Fibroblast of lung (primary cell): Measurements from ENCODE around the gene LIPH. TPM values are rescaled to one million over a fixed set of nuclear protein-coding genes. Genes with fewer than 3 reads are reported as not detected.

ENCODE experiments used
- DNase-seq, 2 donors: peaks; one replicate each; pipeline versions ENCODE4 v3.0.0 to v3.0.0-alpha.2; 2010; ENCODE audit warnings: low read depth in 2 of 2
- H2AFZ ChIP-seq: 2 replicates; pipeline ENCODE4 v1.5.1; 2012; ENCODE audit warnings: low read length, control low read depth, inconsistent platforms
- H3K27ac ChIP-seq: 2 replicates; pipeline ENCODE4 v1.5.1; 2011; ENCODE audit warnings: low read length, control low read depth; ENCODE audit not compliant: insufficient read depth
- H3K27me3 ChIP-seq: 2 replicates; pipeline ENCODE4 v1.5.1; 2011; ENCODE audit warnings: mild to moderate bottlenecking, low read length; ENCODE audit not compliant: control insufficient read depth, insufficient read depth
- H3K36me3 ChIP-seq: 2 replicates; pipeline ENCODE4 v1.5.1; 2011; ENCODE audit warnings: low read length; ENCODE audit not compliant: control insufficient read depth, insufficient read depth
- H3K4me1 ChIP-seq: 2 replicates; pipeline ENCODE4 v1.5.1; 2011; ENCODE audit warnings: low read length; ENCODE audit not compliant: control insufficient read depth, insufficient read depth; ENCODE audit errors: extremely low read depth
- H3K4me2 ChIP-seq: 2 replicates; pipeline ENCODE4 v1.5.1; 2011; ENCODE audit warnings: low read length, control low read depth; ENCODE audit not compliant: insufficient read depth; ENCODE audit errors: extremely low read depth
- H3K4me3 ChIP-seq, 4 experiments: fragments of 200-600 bp in 1 of 4; sonication (generic) in 1 of 4; replicated peaks in 1 of 4; 2 replicates each; pipeline ENCODE4 v1.5.1; 2011 to 2016; ENCODE audit warnings: low read length in 4 of 4, low read depth in 3 of 4, mild to moderate bottlenecking in 3 of 4, control low read depth in 2 of 4, inconsistent platforms in 1 of 4, mixed read lengths in 1 of 4; ENCODE audit not compliant: insufficient read depth in 1 of 4; ENCODE audit errors: control extremely low read depth in 1 of 4
- H3K79me2 ChIP-seq: 2 replicates; pipeline ENCODE4 v1.5.1; 2012; ENCODE audit warnings: mild to moderate bottlenecking, low read length, inconsistent platforms; ENCODE audit not compliant: control insufficient read depth, insufficient read depth
- H3K9ac ChIP-seq: 2 replicates; pipeline ENCODE4 v1.5.1; 2011; ENCODE audit warnings: mild to moderate bottlenecking, low read length, control low read depth; ENCODE audit not compliant: insufficient read depth
- H3K9me3 ChIP-seq: 2 replicates; pipeline ENCODE4 v1.5.1; 2012; ENCODE audit warnings: low read depth, low read length; ENCODE audit not compliant: control insufficient read depth, insufficient read depth
- H4K20me1 ChIP-seq: 2 replicates; pipeline ENCODE4 v1.5.1; 2011; ENCODE audit warnings: low read length; ENCODE audit not compliant: control insufficient read depth, insufficient read depth; ENCODE audit errors: extremely low read depth
- CTCF ChIP-seq, 2 donors: IDR thresholded peaks in 1 of 2; conservative IDR thresholded peaks in 1 of 2; 1 replicate in 1 of 2; 2 replicates in 1 of 2; pipeline ENCODE4 v1.5.1; 2011 to 2012; ENCODE audit warnings: low read length in 2 of 2, control low read depth in 1 of 2, inconsistent platforms in 1 of 2, low read depth in 1 of 2, mild to moderate bottlenecking in 1 of 2
- EZH2 ChIP-seq: IDR thresholded peaks from 2 replicates; pipeline ENCODE4 v1.5.1; 2012; ENCODE audit warnings: low read length, control low read depth, mild to moderate bottlenecking; ENCODE audit errors: missing control alignments
- polyA plus RNA-seq, 2 donors: library from polyadenylated mRNA; depleted of rRNA in 1 of 2; stranded (reverse) in 1 of 2; unstranded in 1 of 2; fragments of >200 nt; gene quantifications; 2 replicates each; pipeline ENCODE4 v1.2.1, GENCODE V29; 2011 to 2012; ENCODE audit warnings: missing spikeins in 1 of 2
- total RNA-seq: library from RNA; depleted of rRNA; stranded (reverse); fragments of >200 nt; gene quantifications from 2 replicates; pipeline ENCODE4 v1.2.1, GENCODE V29; 2014

Gene LIPH
- total and polyA plus RNA-seq, 2 donors (not counting 1 experiment from before 2014, with no cell fraction given): 0.32 TPM; not detected in 1

DNA sequence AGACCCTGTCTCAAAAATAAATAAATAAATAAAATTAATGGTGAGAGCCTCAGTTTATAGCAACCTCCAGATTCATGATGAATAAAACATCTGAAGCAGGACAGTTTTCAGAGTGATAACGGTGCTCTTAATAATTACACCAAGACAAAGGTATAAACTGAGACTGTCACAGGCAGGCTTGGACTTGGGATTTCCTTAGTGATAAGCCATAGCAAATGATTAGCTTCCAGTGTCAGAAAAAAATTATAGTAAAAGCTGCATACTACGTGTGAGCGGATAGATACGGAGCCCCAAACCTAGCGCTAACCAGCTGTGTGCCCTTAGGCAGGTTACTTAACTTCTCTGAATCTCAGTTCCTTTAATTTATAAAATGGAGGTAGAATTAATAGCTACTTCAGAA, 21.5 kb downstream of the LIPH start:
- Histone ChIP-seq H4K20me1 (no peaks in the 10 kb centered on the region), H3K4me1 (no peaks in the 10 kb centered on the region), H3K9me3 (no peaks in the 10 kb centered on the region), H3K4me2 (no peak overlapping the region), H3K9ac (no peak overlapping the region), H3K27ac (no peak overlapping the region), H3K27me3 (no peaks in the 10 kb centered on the region), H3K4me3 (no peak overlapping the region), H2AFZ (no peak overlapping the region), H3K36me3 (no peaks in the 10 kb centered on the region), H3K79me2 (no peaks in the 10 kb centered on the region)
- DNase-seq: no peak
- TF ChIP-seq CTCF (conservative IDR thresholded peaks at IDR 0.05 in 1 of 2, IDR thresholded peaks at IDR 0.05 in 1 of 2; ENCODE audit: low read depth in 1 of 2, low read length in 2 of 2): no peak
- TF ChIP-seq EZH2: no peak

GRCh38 chr3:185528532-185528931, 23.9 kb downstream of the LIPH start:
- no peak for DNase-seq
- Histone ChIP-seq H3K4me3 (no peak overlapping the region), H3K4me1 (no peaks in the 10 kb centered on the region)

GRCh38 chr3:185527364-185527763, 25.0 kb downstream of the LIPH start:
- no peaks in the 10 kb centered on the region for H3K4me1 ChIP-seq
- TF ChIP-seq CTCF (conservative IDR thresholded peaks at IDR 0.05 in 1 of 2, IDR thresholded peaks at IDR 0.05 in 1 of 2; ENCODE audit: low read depth in 1 of 2, low read length in 2 of 2): no peak
- no peak for TF ChIP-seq EZH2

More at GRCh38 chr3:185528532-185528931, 23.9 kb downstream of the LIPH start:
- Histone ChIP-seq H3K9ac (no peak overlapping the region), H4K20me1 (no peaks in the 10 kb centered on the region), H3K27ac (no peak overlapping the region), H3K36me3 (no peaks in the 10 kb centered on the region), H3K4me2 (no peak overlapping the region), H3K79me2 (no peaks in the 10 kb centered on the region), H3K27me3 (no peaks in the 10 kb centered on the region), H2AFZ (no peak overlapping the region), H3K9me3 (no peaks in the 10 kb centered on the region)
- no peak for TF ChIP-seq CTCF (conservative IDR thresholded peaks at IDR 0.05 in 1 of 2, IDR thresholded peaks at IDR 0.05 in 1 of 2; ENCODE audit: low read depth in 1 of 2, low read length in 2 of 2)
- TF ChIP-seq EZH2: no peak

More at GRCh38 chr3:185527364-185527763, 25.0 kb downstream of the LIPH start:
- Histone ChIP-seq H2AFZ (no peak overlapping the region), H3K4me3 (no peak overlapping the region), H3K79me2 (no peaks in the 10 kb centered on the region), H3K9ac (no peak overlapping the region), H3K36me3 (no peaks in the 10 kb centered on the region), H4K20me1 (no peaks in the 10 kb centered on the region), H3K4me2 (no peak overlapping the region), H3K27me3 (no peaks in the 10 kb centered on the region), H3K9me3 (no peaks in the 10 kb centered on the region), H3K27ac (no peak overlapping the region)
- DNase-seq: no peak
